NCI-H82 (cell line): ENCODE data around the gene EGFL6.
"Not testable (repeated sequence)": the region's sequence is repeated elsewhere in the genome, so short reads cannot be mapped to it uniquely, and the experiment has no call there.

Experiments used
- DNase-seq: peaks from one replicate; lab custom pipeline; 2025; lab: John Stamatoyannopoulos, UW

Gene EGFL6

DNA sequence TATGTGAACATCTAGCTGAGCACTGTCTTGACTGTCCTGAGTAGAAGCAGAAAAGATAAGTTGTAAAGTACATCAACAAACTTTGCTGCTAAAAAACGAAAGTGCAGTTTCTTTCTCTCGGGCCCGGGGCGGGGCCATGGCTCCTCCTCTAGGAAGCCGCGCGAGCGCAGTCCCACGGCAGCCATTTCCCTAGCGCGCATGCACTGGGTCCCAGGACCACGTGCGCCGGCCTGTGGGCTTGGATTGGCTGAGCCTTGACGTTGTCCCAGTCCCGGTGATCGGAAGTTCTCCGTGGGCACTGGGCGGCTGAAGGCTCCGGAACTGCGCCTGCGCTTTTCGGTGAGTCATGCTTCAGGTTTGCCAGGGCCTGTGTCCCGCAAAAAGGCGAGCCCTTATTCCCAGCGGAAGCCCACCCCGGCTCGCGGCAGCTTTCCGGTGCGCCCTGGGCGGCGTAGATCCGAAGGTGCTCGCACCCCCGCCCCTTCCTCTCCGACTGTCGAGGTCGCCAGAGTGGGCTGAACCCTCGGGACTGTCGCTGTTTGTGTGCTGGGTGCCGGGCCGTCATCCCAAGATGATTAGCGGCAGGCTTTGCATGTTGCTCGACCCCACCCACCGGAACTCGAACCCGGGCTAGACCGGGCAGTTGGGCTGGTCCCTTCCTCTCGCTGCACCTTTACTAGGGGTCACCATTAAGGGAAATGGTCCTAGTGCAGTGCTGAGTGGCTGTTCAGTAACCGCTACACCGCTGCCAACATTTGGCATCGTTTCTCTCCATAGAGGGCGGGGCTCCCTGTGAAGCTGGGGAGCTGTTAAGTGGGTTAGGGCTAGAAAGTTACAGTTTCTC lies 83.7 kb downstream of the EGFL6 start, which contains the start of gene TCEANC:
TSS of gene TCEANC (plus strand) at position 292 of the 844 bp plus-strand sequence. CDS start 9,368 bp downstream, outside the sequence.
- DNase-seq, result peak; percentile 98

DNA sequence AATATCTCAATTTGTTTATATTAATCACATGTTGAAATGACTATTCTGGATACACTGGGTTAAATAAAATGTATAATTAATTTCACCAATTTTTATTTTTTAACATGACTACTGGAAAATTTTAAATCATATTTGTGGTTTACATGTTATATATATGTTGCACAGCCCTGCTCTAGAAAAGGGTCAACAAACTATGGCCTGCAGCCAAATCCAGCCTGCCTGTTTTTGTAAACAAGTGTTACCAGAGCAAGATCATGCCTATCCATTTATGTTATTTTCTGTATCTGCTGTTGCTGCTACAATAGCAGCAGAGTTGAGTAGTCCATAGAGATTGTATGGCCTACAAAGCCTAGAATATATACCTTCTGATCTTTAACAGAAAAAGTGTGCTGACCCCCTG lies 84.7 kb downstream of the EGFL6 start:
- DNase-seq, result no peak

DNA sequence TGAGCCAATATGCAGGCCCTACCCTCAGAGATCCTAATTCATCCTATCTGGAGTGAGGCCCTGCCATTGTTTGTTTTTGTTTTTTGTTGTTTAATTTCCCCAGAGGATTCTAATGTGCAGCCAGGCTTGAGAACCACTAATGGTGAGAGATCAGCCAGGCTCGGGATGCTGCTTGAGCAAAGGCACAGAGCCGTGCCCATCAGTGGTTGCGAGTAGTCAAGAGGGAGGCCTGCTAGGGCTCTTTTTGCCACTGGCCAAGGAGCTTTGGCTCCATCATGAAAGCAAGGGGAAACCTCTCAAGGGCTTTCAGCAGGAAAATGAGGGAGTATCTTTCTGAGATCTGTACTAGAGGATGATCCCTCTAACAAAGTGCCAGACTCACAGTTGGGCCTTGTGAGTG lies 86.3 kb downstream of the EGFL6 start:
- DNase-seq, result no peak

DNA sequence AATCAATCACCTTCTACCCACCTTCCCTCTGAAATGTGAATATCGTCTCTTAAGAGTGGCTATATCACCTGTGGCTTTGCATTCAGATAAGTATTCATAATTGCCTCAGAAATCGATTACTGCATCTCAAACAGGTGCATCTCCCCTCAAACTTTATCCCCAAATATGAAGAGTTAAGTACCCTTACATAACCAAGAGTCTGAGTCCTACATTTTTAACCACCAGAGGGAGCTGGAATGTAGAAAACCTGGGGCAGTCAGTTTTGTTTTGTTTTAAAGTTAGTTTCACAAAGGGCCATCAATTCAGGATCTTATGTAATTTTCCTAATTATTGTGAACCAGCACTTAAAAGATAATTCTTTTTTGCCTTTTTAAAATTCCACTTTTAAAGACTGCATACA lies 89.2 kb downstream of the EGFL6 start:
- peak; percentile 63 for DNase-seq

DNA sequence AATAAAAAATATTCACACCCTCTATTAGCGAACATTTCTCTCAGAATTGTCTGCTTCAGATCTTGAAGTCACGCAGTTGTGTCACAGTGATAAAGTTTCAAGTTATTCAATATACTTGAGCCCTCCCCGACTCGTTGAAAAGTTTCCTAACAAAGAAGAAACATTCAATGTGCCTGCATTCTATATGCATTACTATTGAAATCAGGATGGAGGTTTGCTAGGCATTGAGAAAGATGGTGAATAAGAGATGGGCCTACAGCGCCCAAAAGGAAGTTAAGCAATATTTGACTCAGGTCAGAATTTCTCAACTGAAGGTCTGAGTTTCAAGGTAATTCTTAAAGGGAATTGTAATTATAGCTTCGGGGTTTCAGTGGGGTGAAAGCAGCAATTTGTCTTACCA lies 89.7 kb downstream of the EGFL6 start:
- no peak for DNase-seq

DNA sequence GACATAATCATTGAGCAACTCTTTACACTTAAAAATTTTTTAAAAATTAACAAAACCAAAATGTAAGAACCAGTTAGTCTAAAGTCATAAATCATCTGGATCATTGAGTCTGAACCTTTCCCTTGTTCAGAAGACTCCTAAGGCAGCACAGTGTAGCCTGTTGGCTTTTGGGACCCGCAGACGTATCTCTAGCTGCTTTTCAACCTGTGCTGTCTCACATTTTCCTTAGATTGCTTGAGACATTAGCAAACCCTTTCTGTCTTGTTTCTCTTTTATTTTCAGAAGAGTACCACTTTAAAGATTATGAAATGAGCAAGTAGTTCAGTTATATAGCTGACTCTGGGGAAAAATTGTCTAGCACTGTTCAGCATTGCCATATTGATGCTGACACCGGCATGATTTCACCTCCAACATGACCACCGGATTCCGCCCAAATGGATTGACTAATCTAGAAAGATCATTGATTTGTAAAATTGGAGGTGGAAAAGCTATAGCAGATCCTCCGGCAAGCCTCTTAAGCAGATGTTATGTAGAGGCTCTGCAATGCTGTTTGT lies 92.4 kb downstream of the EGFL6 start:
- no peak for DNase-seq

DNA sequence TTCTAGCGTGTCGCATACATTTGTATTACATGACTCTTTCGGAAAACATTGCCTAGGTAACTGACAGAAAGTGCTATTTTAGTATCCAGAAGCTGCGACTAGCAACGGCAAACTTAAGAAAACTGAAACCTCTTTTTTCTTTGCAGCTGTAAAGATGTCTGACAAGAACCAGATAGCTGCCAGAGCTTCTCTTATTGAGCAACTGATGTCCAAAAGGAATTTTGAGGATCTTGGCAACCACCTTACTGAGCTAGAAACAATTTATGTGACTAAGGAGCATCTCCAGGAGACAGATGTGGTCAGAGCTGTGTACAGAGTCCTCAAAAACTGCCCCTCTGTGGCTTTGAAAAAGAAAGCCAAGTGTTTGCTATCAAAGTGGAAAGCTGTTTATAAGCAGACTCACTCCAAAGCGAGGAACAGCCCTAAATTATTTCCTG lies 93.0 kb downstream of the EGFL6 start:
- no peak for DNase-seq

DNA sequence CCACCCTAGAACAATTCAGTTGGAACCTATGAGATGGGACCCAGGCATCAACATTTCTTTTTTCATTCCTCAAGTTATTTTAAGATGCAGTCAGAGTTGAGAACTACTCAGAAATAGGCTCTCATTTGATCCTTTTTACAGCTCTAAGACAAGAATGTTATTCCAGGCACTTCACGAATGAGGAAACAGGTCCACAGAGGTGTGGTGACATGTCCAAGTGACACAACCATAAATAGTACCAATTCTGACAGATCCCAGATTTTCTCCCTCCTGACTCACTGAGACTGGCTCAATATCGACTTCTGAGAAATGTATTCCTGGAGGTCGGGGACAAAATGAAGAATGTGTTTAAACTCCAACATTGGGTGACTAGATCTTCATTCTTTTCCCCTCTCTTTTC lies 94.6 kb downstream of the EGFL6 start:
- no peak for DNase-seq

DNA sequence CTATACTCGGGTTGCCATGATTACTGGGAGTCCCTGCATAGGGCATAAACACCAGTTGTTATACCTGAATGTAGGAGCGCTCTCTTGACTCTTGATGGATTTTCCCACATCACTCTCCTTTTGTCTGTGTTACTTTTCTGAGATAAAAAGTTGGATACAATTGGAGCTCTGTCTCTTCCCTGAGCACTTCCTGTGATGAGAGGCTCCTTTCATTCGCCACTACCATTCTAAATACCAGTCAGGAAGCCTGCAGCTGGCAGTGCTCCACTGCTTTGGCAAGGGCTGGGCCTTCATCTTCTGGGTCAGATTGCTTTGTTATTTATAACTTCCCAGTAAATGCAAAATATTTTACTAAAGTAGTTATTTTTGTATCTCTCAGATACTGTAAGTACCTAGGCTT lies 97.4 kb downstream of the EGFL6 start:
- DNase-seq, result no peak

DNA sequence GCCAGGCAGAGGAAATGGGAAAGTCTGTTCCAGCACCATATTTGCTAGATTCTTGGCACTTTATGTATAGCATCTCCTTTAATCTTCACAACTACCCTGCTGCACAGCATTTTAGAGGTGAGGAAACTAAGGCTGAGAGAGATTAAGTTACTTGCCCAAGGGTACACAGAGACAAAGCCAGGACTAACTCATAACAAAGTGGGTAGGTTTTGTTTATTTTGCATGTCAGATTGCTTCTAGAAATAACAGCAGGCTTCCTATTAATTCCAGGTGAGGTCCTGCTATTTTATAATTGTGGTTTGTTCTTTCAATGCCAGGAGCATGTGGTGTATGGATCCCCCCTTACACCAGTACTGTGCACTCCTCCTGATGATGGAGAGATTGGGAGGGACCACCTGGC lies 98.5 kb downstream of the EGFL6 start:
- no peak for DNase-seq

DNA sequence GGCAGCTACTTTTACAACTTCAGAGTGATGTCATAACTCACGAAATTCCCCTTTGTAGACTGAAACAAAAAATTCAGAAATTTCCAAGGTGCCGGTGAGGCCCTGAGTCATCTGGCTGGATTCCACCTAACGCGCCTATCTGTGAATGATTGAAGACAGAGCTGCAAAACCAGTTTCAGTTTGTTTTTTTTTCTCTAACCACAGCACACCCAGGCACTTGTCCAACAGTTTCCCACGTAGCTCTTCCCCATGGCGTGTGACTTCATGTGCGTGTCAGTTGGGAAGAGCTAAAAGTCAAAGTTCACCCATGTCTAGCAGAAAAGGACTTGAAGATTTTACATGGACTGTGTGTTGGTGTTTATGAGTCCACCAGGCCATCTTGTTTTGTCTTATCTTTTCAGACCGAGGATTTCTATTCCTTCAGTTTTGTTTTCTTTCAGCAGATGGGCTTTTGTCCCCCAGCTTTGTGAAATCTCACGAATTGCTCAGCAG lies 99.9 kb downstream of the EGFL6 start:
- DNase-seq, result no peak

DNA sequence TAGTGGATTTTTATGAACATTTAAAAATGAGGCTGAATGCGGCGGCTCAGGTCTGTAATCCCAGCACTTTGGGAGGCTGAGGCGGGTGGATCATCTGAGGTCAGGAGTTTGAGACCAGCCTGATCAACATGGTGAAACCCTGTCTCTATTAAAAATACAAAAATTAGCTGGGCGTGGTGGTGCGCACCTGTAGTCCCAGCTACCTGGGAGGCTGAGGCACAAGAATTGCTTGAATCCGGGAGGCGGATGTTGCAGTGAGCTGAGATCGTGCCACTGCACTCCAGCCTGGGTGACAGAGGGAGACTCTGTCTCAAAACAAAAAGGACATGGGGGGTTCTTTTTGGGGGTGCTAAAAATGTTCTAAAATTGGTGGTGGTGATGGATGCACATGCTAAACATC lies 100.4 kb downstream of the EGFL6 start:
- DNase-seq, result not testable (repeated sequence)

DNA sequence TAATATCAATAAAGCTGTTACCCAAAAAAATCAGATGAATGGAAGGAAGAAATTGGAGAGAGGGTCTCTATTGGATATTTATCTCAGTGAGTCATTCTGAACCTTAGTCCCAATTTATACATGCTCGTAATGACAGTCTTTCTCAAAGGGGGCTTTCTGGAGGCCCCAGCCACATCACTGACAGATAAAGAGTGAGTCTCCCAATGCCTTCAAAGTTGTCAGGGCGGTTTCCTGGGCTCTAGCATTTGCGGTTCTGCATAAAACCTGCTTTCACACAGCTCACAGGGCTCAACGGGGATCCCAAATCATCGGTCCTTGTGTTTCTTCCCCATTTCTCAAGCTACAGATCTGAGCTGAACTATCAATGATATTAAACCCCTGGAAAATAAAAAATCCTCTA lies 100.8 kb downstream of the EGFL6 start:
- DNase-seq, result no peak

DNA sequence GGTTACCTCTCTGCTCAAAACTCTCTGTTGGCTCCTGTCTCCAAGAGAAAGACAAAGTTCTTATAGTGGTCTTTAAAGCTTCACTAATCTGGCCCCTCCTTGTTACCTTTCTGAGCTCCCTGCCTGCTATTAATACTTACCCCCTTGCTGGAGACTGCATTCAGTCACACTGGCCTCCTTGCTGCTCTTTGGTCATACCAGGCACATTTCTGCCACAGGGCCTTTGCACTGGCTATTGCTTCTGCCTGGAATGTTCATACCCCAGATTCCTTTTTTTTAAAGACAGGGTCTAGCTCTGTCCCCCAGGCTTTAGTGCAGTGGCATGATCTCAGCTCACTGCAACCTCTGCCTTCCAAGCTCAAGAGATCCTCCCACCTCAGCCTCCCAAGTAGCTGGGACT lies 103.6 kb downstream of the EGFL6 start:
- no peak for DNase-seq

DNA sequence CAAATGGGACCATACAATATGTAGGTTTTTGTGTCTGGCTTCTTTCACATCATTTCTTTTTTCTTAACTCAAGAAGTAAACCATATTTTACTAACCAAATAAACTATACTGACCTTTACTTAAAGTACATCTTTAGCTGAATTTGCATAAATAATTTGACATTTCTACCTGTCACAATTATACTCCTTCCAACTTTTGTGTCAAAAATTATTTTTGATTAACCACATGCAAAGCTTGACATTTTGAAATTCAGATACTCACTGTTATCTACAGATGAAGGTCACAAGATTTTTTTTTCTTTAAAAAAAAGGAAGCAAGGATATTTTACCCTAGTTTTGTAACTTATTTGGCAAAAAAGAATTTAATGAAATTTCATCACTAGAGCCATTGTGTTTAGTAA lies 107.5 kb downstream of the EGFL6 start:
- DNase-seq, result no peak

DNA sequence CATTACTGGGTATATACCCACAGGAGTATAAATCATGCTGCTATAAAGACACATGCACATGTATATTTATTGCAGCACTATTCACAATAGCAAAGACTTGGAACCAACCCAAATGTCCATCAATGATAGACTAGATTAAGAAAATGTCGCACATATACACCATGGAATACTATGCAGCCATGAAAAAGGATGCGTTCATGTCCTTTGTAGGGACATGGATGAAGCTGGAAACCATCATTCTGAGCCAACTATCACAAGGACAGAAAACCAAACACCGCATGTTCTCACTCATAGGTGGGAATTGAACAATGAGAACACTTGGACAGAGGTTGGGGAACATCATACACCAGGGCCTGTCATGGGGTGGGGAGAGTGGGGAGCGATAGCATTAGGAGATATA lies 110.3 kb downstream of the EGFL6 start:
- not testable (repeated sequence) for DNase-seq

DNA sequence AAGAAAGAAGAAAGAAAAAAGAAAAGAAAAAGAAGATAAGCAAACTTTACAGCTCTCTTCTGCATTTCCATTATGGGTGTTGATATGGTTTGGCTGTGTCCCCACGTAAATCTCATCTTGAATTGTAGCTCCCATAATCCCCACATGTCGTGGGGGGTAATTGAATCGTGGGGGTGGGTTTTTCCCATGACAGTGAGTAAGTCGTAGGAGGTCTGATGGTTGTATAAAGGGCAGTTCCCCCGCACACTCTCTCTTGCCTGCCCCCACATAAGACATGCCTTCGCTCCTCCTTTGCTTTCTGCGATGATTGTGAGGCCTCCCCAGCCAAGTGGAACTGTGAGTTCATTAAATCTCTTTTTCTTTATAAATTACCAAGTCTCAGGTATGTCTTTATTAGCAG lies 112.2 kb downstream of the EGFL6 start:
- DNase-seq, result no peak
